GM21447 (cell line): Measurements from ENCODE around the gene SMIM26.
A peak's percentile ranks its signal among the peaks of the same experiment; 100 is the strongest.
"Not testable (repeated sequence)": the region's sequence is repeated elsewhere in the genome, so short reads cannot be mapped to it uniquely, and the experiment has no call there.

ENCODE experiments used
- ATAC-seq: cut with Tn5 transposase; IDR thresholded peaks from one replicate; pipeline ENCODE4 v1.9.1; 2021; ENCODE audit not compliant: unreplicated experiment

The SMIM26 gene, protein sequence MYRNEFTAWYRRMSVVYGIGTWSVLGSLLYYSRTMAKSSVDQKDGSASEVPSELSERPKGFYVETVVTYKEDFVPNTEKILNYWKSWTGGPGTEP

GRCh38 chr20:18566892-18567738 is at the start of gene SMIM26:
SMIM26 (plus strand) TSS chr20:18567432; CDS start chr20:18567479, 47 bp downstream.
- ATAC-seq = peak; percentile 98

- ATAC-seq = not testable (repeated sequence)
Measured at GRCh38 chr20:18522066-18522465, 45.2 kb upstream of the SMIM26 start.

DNA sequence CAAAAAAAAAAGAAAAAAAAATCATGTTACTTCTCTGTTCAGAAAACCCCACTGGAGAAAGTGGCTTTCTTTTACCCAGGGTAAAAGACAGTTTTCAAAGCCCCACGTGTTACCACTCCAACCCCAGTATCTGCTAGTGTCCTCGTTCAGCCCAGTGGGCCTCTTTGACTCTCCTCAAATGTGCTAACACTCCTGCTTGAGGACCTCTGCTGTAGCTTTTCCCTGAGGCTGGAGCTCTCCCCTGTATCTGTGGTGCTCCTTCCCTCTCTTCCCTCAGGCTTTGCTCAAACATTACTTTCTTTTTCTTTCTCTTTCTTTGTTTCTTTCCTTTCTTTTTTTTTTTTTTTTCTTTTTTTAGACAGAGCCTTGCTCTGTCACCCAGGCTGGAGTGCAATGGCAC is 44.2 kb upstream of the SMIM26 start:
- ATAC-seq = no peak

DNA sequence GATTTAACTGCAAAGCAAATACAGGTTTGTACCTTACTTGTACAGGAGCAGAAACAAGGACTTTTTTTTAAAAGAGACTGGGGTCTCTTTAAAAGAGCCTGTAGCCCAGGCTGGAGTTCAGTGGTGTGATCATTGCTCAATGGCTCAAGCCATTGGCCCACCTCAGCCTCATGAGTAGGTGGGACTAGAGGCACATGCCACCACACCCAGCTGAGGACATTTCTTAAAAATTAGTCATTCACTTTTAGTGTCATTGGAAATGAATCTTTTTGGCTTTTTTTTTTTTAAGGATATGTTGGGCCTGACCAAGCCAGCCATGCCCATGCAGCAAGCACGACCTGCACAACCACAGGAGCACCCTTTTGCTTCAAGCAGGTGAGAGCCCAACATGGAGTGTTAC is 42.6 kb upstream of the SMIM26 start:
- no peak for ATAC-seq

DNA sequence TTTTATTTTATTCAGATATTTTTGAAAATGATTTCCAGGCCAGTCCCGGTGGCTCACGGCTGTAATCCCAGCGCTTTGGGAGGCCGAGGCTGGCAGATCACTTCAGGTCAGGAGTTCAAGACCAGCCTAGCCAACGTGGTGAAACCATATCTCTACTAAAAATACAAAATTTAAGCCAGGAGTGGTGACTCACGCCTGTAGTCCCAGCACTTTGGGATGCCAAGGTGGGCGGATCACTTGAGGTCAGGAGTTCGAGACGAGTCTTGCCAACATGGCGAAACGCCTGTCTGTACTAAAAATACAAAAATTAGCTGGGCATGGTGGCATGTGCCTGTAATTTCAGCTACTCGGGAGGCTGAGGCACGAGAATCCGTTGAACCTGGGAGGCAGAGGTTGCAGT is 40.5 kb upstream of the SMIM26 start:
- ATAC-seq = not testable (repeated sequence)

DNA sequence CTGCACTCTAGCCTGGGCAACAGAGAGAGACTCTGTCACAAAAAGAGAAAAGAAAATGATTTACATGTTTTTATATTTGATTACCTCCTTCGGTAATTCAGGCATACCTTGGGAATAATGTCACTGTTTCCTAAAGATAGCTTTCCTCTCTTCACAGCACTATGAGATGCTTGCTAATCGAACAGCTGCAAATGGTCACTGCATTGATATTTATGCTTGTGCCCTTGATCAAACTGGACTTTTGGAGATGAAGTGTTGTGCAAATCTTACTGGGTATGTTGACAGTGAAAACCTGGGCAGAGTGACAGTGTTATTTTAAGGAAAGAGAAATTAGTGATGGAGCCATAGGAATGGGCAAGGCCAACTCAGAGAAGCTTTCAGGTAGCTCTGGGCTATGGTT is 39.9 kb upstream of the SMIM26 start:
- ATAC-seq = no peak

- ATAC-seq = no peak
Measured at GRCh38 chr20:18527836-18528235, 39.4 kb upstream of the SMIM26 start.

- no peak for ATAC-seq
Measured at GRCh38 chr20:18529041-18529440, 38.2 kb upstream of the SMIM26 start.

DNA sequence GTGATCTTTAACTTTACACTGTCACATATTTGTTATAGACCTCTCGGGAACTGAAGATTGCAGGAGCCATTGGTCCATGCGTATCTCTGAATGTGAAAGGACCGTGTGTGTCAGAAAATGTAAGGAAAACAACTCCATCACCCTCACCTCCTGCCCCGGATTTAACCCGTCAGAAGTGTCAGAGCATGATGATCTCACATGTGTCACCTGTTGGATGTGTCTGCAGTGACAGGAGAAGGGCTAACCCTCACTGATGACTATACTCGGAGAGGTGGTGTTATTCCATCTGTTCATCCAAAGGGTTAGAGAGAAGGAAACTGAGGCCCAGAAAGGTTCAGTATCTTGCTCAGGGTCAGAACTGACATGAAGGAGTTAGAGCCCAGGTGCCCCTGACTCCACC is 34.6 kb upstream of the SMIM26 start:
- ATAC-seq = no peak

- ATAC-seq = no peak
Measured at GRCh38 chr20:18533491-18533890, 33.7 kb upstream of the SMIM26 start.

DNA sequence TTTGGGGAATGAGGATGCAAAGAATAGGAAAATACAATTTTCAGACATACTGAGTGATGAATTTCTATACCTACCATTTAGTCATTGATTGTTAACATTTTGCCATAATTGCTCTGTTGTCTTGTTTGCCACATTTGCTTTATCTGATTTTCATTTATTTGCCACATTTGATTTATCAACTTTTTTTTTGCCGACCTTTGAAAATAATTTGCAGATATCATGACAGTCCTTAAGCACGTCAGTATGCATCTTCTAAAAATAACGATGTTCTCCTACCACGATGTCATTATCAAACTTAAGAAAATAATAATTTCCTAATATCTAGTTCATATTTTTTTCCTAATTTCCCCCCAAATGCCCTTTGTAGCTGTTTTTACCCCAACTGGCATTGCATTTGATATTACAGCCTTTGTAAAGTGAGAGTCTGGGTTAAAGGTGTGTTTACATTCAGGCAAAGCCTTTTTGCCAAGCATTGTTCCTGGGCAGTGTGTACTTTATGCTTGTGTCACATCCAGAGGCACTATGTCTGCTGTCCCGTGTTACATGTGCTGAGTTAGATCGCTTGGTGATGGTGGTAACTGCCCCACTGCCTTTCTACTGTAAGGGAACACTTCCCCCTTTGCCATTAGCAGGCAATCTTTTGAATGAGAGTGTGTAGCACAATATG is 33.1 kb upstream of the SMIM26 start:
- no peak for ATAC-seq

DNA sequence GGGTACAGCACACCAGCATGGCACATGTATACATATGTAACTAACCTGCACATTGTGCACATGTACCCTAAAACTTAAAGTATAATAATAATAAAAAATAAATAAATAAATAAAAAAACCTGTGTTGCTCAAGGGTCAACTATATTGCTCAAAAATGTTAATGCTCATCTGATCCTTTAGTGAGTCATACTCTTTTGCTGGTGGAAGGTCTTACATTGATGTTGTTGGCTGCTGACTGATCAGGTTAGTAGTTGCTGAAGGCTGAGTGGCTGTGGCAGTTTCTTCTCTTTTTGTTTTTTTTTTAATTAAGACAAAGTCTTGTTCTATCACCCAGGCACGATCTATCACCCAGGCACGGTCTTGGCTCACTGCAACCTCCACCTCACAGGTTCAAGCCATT is 29.6 kb upstream of the SMIM26 start:
- ATAC-seq = no peak

- no peak for ATAC-seq
Measured at GRCh38 chr20:18541741-18542140, 25.5 kb upstream of the SMIM26 start.

- ATAC-seq = no peak
Measured at GRCh38 chr20:18543216-18543615, 24.0 kb upstream of the SMIM26 start.

DNA sequence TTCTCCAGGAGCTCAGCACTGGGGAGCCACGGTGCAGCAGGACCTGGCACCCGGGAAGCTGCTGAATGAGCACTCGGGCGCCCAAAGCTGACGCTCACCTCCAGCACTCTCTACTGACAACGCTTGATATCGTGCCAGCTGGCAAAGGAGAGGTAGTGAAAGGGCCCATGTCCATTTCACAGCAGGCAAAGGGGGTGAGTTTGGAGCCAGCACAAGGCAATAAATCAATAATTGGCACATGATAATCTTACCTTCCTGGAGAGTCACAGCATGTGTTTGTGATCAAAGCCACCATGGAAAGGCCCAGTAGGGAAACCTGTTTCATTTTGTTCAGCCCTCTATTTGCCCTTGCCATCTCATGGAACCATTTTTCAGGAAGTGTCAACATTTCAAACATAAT is 23.3 kb upstream of the SMIM26 start:
- no peak for ATAC-seq

- ATAC-seq = no peak
Measured at GRCh38 chr20:18545566-18545965, 21.7 kb upstream of the SMIM26 start.

- ATAC-seq = no peak
Measured at GRCh38 chr20:18548465-18548864, 18.8 kb upstream of the SMIM26 start.

DNA sequence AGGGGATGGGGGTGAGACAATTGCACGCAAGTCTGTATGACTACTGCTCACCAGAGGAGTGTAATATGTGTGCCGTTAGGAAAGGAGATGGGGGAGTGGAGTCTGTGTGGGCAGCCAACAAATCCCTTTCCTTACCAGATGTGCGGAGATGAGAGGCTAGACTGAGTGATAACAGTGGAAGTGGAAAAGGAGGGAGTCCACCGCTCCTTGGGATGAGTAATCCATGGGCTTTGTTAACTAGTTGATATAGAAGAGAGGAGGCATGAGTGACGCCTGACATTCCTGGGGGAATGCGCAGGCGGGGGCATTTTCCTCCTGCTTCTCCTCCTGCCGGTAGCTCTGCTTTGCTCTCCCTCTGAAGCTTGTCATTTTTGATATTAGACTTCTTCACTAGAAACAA is 13.5 kb upstream of the SMIM26 start:
- ATAC-seq = no peak

DNA sequence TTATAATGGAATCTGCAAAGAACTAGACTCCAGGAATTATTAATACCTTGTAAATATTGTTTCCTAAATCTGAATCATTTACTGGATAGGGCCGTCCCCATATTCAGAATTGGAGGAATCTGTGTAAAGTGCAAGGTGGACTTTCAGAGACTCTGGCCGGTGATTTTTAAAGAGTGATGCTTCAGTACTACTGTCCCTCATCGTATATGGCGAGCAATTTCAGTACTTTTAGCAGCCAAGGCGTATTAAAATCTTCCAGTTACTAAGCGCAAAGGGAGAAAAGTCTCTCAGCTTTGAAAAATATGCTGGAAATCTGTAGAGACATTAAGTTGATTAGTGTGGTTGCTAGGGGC is 483 bp downstream of the SMIM26 start:
- ATAC-seq = peak; percentile 17

GRCh38 chr20:18571009-18571408 is 3.8 kb downstream of the SMIM26 start:
- ATAC-seq = no peak

GRCh38 chr20:18571578-18571977 is 4.3 kb downstream of the SMIM26 start:
- no peak for ATAC-seq

DNA sequence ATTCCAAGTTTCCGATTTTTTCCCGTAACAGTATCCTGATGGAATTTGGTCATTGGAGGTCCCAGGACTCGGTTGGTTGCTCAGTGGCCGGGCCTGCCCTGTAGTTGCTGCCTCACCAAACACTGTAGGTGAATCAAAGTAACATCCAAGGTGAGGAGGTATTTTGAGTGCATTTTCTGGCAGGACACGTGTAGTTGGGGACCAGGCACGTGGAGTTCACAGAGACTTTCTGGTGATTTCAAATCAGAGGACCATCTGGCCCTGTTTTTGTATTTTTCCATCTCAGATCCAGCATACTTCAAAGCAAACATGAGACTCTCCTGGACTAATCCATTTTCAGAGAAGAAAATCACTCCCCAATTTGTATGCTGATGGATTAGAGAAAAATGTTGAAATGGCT is 10.7 kb downstream of the SMIM26 start:
- ATAC-seq = no peak
